HG03457 (cell line): ENCODE measurements around the gene MTREX.
A peak's percentile ranks its signal among the peaks of the same experiment; 100 is the strongest.
"Not testable (repeated sequence)": the region's sequence is repeated elsewhere in the genome, so short reads cannot be mapped to it uniquely, and the experiment has no call there.

Source experiments
- ATAC-seq: cut with Tn5 transposase; IDR thresholded peaks from one replicate; pipeline ENCODE4 v1.9.1; 2021; ENCODE audit warnings: moderate number of reproducible peaks; ENCODE audit not compliant: unreplicated experiment

Gene MTREX

DNA sequence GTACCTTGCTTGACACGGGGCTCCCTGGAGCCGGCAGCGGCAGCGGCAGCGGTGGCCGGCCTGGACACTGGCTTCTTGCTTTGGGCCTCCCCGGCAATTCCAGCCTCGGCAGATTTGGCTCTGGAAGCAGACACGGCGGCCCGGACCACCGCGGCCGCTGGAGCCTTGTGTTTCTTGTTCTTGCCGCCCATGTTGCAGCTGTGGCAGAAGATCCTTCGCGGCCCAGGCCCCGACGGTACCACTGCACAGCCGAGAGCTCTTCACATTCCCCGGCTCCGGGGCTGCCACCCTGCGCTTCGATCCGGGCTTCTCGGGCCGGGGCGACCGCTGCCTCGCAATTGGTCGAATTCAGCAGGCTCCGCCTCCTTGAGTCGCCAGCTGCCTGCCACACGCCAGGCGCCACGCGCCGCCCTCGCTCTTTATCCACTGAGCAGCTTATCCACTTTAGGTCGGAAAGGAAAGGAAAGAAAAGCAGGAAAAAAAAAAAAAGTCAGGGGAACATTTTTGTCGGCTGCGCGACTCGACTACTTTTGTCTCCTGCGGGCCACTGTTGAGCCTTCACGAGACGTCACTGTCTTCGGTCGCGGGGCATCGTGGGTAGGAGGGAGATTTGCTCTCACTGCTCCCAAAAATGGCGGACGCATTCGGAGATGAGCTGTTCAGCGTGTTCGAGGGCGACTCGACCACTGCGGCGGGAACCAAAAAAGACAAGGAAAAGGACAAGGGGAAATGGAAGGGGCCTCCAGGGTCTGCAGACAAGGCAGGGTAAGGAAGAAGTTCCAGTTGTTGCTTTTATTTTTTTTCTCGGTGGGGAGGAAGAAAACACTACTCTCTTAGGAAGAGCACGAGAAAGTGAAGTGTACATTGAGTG is at the start of gene MTREX, which contains the start of gene DHX29:
Gene MTREX (plus strand): TSS at position 607 of the 871 bp plus-strand sequence. CDS start 25 bp downstream, at position 632.
Gene DHX29 (minus strand): TSS at position 312 of the 871 bp plus-strand sequence. CDS start 121 bp downstream, at position 191.
- peak; percentile 68 for ATAC-seq

DNA sequence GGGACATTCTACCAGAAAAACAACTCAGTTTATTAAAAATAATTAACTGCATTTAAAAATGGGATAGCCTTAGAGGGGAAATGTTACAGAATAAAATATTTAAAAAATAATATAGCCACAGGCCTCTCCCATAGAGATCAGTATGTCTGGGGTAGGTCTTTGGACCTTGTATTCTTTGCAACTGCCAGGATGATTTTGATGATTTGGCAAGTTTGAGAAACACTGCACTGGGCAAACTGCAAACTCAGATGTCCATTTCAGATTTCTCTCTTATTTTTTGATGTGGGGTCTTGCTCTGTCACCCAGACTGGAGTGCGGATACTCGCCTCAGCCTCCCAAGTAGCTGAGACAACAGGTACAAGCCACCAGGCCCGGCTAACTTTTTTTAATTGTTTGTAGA is 49.5 kb upstream of the MTREX start:
- no peak for ATAC-seq

DNA sequence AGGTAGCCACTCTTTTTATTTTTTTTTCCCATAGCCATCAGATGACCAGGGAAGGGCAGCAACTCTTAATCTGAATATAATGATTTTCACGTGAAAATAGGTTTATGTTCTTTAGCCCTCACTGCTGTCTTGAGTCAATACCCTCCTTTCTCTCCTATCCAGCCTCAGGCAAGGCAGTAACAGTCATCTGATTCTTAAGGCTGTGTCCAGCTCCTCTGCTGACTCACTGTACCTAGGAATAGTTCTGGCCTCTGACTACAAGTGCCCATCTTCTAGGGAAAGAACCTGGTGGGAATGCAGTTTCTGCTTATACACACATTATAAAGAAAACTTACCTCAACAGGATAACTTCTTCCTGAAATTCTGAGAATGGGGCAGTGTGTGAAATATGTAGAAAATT is 31.0 kb upstream of the MTREX start:
- ATAC-seq, result no peak

DNA sequence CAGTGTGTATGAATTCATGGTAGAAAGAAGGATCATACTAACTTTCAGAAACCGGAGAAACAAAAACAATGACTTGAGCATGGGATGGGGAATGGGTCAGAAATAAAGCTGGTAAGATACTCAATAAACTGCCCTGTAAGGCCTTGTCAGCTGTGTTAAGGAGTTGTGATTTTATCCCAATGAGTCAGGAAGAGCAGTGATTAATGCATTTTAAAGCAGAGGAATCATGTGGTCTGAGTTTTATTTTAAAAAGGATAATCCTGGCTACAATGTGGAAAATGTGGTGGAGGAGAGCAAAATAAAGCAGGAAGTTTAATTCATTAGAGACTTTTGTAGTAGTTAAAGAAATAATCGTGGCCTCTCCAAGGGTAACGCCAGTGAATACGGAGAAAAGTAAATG is 29.0 kb upstream of the MTREX start:
- ATAC-seq, result no peak

DNA sequence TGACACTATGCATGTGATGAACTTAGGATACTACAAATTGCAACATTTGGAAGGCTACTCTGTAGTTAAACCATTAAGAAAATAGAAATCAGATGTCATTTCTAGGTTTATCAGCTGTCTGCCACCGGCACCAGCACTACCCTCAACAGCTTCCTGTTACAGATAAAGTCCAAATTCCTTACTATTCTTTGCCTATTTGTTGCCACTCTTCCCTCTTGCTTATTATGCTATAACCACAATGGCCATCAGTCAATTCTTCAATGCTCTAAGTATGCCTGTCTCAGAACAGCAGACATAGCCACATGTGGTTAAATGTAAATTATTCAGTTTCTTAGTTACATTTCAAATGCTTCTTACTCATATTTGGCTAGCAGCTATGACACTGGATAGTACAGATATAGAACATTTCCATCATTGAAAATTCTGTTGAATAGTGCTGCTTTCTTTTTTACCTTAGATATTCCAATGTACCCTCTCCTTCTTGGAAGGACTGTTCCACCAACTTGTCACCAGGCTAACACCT is 21.3 kb upstream of the MTREX start:
- no peak for ATAC-seq

DNA sequence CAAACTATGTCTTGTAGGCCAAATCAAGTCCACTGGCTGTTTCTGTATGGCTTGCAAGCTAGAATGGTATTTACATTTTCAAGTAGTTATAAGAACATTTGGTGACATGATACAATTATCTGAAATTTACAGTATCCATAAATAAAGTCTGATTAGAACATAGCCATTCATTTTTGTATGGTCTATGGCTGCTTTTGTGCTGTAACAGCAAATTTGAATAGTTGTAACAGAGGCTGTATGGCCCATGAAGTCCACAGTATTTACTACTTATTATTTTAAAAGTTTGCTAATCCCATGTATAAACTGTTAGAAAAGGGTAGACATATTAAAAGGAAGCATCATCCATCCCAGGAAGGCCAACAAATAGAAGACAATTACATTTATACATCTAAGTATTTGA is 18.0 kb upstream of the MTREX start:
- no peak for ATAC-seq

DNA sequence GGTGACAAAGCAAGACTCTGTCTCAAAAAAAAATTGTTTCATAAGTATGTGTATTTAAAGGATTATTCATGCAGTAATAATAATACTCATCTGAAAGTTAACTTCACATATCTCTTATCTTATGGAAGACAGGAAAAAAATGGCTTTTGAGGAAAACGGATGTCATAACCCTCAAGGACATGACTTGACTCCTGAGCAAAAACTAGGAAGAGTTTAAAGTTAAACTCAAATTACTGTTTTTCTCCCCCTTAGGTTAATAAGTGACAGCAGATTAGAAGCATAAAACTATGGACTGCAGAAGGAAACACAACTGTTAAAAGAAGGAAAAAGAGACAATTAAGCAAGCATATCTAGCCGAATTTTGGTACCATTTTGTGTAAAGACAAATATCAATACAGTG is 16.8 kb upstream of the MTREX start:
- no peak for ATAC-seq

DNA sequence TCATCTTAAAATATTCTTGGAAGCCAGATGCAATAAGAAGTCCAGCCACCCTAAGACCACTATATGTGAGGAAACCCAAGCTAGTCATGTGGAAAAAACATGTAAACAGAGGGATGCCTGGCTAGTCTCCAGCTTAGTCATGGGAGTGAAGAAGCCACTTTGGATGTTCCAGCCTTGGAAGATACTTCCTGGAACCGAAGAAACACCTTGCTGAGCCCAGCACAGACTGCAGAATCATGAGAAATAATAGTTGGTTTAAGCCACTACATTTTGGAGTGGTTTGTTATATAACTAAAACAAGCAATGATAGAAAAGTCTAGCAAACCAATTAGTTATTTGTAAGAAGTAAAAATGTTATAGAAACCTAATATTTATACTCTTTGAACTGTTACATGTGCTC is 12.9 kb upstream of the MTREX start:
- ATAC-seq, result no peak

DNA sequence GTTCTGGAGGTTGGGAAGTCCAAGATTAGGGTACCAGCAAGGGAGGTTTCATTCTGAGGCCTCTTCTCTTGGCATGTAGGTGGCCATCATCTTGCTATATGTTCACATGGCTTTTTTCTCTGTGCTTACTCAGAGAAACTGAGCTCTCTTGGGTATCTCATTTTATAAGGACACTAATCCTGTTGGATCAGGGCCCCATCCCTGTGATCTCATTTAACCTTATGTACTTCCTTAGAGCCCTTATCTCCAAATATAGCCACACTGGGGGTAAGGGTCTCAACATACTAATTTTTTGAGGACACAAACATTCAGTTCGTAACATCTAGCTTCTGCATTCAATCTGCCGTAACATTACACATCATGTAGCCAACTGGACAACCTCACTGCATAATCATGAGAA is 6.9 kb upstream of the MTREX start:
- ATAC-seq, result no peak

DNA sequence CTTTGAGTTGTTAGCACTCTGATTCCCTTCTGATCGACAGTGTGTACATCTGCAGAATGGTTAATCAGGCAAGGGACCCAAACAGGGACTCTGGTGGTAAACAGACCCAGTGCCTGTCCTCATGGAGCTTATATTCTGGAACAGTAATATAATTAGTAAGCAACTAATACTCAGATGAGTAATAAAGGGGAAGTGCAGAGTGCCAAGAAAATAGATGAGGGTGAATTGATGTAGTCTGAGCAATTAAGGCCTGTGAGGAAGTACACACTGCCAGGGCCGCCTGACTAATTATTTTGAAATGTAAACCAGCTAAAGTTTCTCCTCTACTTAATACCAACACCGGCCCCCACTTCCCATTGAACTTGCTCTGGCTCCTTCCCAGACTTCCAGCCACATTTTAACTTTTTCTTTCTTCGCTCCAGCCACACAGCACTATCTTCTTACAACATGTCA is 4.5 kb upstream of the MTREX start:
- no peak for ATAC-seq

DNA sequence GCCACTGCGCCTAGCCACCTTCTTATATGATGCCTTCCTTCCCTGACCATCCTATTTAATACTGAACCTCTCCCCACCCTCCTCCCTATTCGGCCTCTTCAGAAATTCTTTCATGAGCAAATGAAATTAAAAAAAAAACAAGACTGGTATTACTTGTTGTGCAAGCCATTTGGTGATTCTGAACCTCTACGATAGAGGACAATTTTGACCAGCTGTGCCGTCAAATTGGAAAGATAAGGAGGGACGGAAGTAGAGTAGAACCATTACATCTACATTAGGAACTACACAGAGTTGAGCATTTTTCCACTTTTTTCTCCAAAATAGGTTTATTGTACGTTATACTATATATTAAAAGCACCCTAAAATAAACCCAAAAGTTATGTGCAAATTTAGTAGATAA is 3.2 kb upstream of the MTREX start:
- ATAC-seq, result no peak

DNA sequence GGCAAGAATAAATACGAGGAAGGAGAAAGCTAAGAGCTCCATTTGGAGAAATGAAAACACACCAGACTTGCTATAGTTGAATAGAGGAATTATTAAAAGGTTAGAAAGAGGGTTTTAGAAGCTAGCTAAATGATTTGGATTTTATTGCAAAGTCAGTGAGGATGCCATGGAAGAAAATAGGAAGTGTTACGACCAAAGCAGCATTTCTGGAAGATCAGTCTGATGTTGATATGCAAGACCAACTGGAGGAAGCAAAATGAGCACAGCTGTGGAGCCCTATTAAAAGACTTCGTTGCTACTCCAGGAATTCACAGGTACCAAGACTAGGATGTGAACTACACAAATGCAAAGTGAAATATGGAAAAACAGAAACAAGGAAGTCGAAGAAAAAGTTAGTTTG is 2.4 kb upstream of the MTREX start:
- no peak for ATAC-seq

DNA sequence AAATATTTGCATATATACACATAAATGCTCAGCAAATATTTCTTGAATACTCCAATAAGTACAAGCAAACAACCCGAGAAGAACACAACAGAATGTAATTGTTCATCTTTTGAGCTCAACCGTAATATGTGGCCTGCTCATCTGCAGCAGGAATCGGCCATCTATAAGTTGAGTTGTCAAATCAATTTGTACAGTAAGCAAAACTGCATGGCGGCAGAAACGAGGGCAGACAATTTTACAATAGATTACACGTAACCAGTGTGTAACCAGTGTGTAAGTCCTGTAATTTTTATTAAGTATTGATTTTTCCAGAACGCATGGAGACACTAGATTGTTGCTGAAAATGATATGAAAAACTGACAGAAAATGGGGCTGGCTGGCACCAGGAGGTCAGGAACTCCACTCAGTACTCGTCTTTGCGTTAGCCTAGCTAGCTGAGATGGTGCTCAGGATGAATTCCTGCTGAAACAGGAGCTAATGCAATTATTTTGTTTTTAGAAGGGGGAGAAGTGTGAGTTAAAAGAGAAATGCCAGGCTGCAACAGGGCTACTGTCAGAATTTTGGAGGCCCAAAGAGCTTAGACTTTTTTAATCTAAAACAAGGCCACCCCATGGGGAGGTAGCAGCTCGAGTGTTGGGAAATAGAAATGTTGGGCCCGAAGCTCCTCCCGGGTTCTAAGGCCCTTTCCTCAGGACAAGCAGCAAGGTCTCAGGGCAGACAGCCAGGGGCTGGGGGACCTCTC is 977 bp upstream of the MTREX start:
- ATAC-seq, result no peak

DNA sequence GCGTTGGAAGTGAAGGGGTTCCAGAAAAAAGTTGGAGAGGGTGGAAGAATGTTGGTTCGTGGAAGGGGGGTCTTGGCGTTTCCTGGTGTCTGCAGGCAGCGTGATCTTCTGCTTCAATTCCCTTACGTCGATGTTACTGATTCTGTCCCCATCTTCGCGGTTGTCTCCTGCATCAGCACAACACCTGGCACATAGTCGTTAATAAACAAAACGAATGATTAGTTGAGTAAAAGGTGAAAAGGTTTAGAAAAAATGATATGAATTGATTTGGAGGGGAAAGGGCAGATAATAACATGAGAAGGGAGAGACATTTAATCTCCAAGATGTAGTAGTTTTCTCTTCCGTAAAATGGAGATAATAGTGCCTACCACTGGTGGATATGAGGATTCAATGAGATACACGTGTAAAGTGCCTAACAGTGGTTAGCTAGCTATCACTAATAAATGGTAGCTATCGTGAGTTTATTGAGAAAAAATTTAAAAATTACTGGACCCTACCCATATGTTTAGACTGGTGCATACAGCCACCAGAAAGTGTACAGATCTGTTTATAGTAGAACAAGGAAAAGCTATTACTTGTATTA is 556 bp downstream of the MTREX start:
- no peak for ATAC-seq

DNA sequence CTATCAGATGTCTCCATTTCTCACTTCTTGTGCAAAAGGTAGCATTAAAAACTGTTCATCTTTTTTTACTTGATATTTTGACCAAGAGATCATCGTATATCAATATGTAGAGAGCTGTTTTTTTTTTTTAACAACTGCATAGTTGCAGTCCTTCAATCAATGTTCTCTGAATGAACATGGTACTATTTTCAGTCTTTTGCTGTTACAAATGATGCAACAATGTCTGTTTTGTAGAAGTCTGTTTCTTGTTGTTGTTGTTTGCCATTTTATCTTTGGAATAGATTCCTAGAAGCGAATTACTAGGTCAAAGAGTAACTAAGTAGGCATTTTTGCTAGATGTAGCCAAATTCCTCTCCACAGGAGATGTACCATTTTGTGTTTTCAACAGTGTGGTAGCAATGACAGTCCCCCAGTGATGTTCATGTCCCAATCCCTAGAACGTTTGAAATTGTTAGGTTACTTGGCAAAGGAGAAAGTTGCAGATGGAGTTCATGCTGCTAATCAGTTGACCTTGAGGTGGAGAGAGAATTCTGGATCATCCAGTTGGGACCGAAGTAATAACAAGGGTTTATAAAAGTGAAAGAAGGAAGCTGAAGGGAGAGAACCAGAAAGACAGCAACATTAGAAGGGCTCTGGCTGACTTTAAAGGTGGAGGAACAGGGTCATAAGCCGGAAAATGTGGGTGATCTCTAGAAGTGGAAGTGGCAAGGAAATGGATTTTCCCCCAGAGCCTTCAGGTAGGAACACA is 6.3 kb downstream of the MTREX start:
- ATAC-seq, result no peak

DNA sequence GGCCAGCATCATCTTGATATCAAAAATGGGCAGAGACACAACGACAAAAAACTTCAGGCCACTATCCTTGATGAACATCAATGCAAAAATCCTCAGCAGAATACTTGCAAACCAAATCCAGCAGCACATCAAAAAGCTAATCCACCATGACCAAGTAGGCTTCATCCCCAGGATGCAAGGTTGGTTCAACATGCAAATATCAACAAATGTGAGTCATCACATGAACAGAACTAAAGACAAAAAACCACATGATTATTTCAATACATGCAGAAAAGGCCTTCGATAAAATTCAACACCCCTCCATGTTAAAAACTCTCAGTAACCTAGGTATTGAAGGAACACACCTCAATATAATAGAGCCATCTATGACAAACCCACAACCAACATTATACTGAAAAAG is 8.5 kb downstream of the MTREX start:
- ATAC-seq, result no peak

DNA sequence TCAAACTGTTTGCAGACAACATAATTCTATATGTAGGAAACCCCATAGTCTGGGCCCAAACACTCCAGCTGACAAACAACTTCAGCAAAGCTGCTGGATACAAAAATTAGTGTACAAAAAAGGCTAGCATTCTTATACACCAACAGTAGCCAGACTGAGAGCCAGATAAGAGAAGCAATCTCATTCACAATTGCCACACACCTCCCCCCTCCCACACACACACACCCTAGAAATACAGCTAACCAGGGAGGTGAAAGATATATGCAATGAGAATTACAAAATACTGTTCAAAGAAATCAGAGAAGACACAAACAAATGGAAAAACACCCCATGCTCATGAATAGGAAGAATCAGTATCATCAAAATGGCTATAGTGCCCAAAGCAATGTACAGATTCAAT is 9.0 kb downstream of the MTREX start:
- ATAC-seq, result no peak

DNA sequence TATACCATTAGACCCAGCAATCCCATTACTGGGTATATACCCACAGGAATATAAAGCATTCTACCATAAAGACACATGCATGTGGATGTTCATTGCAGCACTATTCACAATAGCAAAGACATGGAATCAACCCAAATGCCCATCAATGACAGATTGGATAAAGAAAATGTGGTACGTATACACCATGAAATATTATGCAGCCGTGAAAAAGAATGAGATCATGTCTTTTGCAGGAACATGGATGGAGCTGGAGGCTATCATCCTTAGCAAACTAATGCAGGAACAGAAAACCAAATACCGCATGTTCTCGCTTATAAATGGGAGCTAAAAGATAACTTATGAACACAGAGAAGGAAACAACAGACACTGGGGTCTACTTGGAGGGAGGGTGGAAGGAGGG is 10.4 kb downstream of the MTREX start:
- not testable (repeated sequence) for ATAC-seq

DNA sequence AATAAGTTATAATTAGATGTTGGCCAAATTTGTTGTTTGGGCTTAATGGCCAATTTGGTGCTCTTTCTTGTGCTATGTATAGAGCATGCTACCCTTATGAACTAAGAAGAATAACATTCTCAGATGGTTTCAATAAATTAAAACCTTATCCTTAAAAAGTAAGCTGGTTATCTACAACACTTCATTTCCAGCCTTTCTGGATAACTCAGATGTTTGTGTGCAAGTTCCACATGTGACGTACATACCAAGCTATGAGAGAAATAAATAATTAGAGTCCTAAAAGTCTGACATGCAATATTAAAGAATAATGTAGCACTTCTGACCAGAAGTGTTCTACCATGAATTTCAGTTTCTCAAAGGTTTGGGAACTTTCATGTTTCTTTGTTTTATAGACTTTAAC is 11.7 kb downstream of the MTREX start:
- ATAC-seq, result no peak

DNA sequence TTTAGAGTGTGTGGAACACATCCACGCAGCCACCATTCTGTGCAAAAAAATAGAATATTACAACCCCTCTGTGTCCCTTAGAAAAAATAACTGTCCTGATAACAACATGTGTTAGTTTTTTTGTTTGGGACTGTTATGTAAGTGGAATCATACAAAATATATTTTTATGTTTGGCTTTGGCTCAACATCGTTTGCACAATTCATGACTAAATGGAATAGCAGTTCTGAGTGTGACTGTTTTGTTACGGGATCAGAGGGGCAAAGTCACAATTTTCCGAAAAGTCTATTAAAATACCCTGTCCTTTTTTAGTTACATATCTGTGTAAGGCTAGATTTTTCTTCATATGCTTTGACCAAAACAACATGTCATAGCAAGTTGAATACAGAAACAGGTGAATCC is 12.8 kb downstream of the MTREX start:
- no peak for ATAC-seq

DNA sequence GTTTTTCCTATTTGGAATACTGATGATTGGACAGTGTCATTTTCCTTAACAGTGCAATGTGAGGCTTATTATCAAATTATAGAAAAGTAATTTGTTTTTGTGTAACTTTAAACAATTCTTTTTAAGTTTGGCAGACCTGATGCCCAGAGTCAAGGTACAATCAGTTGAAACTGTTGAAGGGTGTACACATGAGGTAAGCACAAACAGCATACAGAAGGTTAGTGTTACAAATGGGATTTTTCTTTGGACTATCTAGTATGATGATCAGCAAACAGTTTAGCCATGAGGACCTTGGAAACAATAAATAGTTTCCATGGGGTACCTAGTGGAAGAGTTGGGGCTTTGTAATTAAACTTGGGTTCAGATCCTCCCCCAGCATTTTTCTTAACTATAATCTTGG is 16.2 kb downstream of the MTREX start:
- no peak for ATAC-seq
